IPS-15b (cell line): Measurements from ENCODE around the gene CXCL10.

Experiments
- H3K27me3 ChIP-seq: one replicate; pipeline ENCODE4 v1.6.1; 2013; ENCODE audit warnings: low read length; ENCODE audit not compliant: control insufficient read depth, insufficient read depth
- H3K36me3 ChIP-seq: one replicate; pipeline ENCODE4 v1.6.1; 2013; ENCODE audit warnings: low read length; ENCODE audit not compliant: control insufficient read depth, insufficient read depth
- H3K4me1 ChIP-seq: one replicate; pipeline ENCODE4 v1.6.1; 2013; ENCODE audit warnings: mild to moderate bottlenecking, low read length; ENCODE audit not compliant: control insufficient read depth, insufficient read depth
- H3K4me3 ChIP-seq: one replicate; pipeline ENCODE4 v1.5.1; 2013; ENCODE audit warnings: low read depth, low read length
- H3K9ac ChIP-seq: one replicate; pipeline ENCODE4 v1.6.1; 2013; ENCODE audit warnings: low read depth, mild to moderate bottlenecking, low read length
- H3K9me3 ChIP-seq: one replicate; pipeline ENCODE4 v1.6.1; 2013; ENCODE audit warnings: mild to moderate bottlenecking, low read length; ENCODE audit not compliant: control insufficient read depth, insufficient read depth

Gene CXCL10

GRCh38 chr4:75980576-75980975 is 42.7 kb downstream of the CXCL10 start:
- Histone ChIP-seq H3K9ac (no peak overlapping the region), H3K4me3 (no peak overlapping the region), H3K9me3 (no peaks in the 10 kb centered on the region), H3K4me1 (no peaks in the 10 kb centered on the region), H3K36me3 (peaks cover 22% of the 10 kb centered on the region), H3K27me3 (no peaks in the 10 kb centered on the region)

- no peak overlapping the region for H3K9ac ChIP-seq
- H3K4me3 ChIP-seq, result no peak overlapping the region
- peaks cover 23% of the 10 kb centered on the region for H3K36me3 ChIP-seq
- no peaks in the 10 kb centered on the region for H3K9me3 ChIP-seq
- H3K27me3 ChIP-seq, result no peaks in the 10 kb centered on the region
- no peaks in the 10 kb centered on the region for H3K4me1 ChIP-seq
Measured at GRCh38 chr4:75976177-75976576, 47.1 kb downstream of the CXCL10 start.

DNA sequence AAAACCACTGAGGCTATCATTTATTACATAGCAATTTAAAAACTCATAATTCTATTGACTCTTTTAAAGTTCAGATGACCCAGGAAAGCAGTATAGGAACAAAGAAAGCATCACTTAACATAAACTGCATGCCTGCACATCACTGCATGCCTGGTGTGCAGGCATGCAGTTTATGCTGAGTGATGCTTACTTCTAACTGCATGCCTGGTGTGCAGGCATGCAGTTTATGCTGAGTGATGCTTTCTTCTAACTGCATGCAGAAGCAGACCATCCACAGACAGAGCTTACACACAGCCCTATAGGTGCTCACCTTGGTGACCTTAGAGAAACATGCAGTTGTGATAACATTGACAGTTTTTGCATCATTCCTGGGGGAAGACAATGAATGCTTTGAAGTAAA is 49.5 kb downstream of the CXCL10 start:
- no peak overlapping the region for H3K4me3 ChIP-seq
- no peaks in the 10 kb centered on the region for H3K27me3 ChIP-seq
- H3K9ac ChIP-seq, result no peak overlapping the region
- no peaks in the 10 kb centered on the region for H3K9me3 ChIP-seq
- no peaks in the 10 kb centered on the region for H3K4me1 ChIP-seq
- H3K36me3 ChIP-seq, result peaks cover 26% of the 10 kb centered on the region
